GM12874 (cell line): ENCODE measurements around the gene LDAF1.

Experiments used
- CTCF ChIP-seq: IDR thresholded peaks from 2 replicates; pipeline ENCODE4 v1.5.1; 2011; ENCODE audit warnings: low read depth, mild to moderate bottlenecking, control low read depth, low read length, moderate library complexity; ENCODE audit not compliant: insufficient read depth

LDAF1 gene

GRCh38 chr16:21197112-21197511 is 38.6 kb downstream of the LDAF1 start:
- TF ChIP-seq CTCF = no peak

- no peak for TF ChIP-seq CTCF
Measured at GRCh38 chr16:21197621-21198020, 39.1 kb downstream of the LDAF1 start.

- TF ChIP-seq CTCF = no peak
Measured at GRCh38 chr16:21199607-21200218, 41.2 kb downstream of the LDAF1 start.

GRCh38 chr16:21203155-21203797 is 44.8 kb downstream of the LDAF1 start:
- TF ChIP-seq CTCF = no peak

- TF ChIP-seq CTCF = no peak
Measured at GRCh38 chr16:21205303-21205702, 46.8 kb downstream of the LDAF1 start.

GRCh38 chr16:21206550-21206949 is 48.1 kb downstream of the LDAF1 start:
- no peak for TF ChIP-seq CTCF

GRCh38 chr16:21208446-21209230 is 50.2 kb downstream of the LDAF1 start:
- no peak for TF ChIP-seq CTCF
